Lung (tissue), 12 donors: Measurements from ENCODE around the gene ADIRF. TPM values are rescaled to one million over a fixed set of nuclear protein-coding genes. Genes with fewer than 3 reads are reported as not detected.
A peak's percentile ranks its signal among the peaks of the same experiment; 100 is the strongest.
"Not testable (repeated sequence)": the region's sequence is repeated elsewhere in the genome, so short reads cannot be mapped to it uniquely, and the experiment has no call there.

Experiments
- ATAC-seq: fragments of 200-7000 bp; cut with Tn5 transposase; one replicate; pipeline ENCODE4 v1.9.1; 2020; ENCODE audit warnings: moderate number of reproducible peaks; ENCODE audit not compliant: insufficient read depth, low FRiP score
- DNase-seq, 3 donors: peaks; one replicate each; pipeline ENCODE4 v3.0.0-alpha.2; 2013 to 2017
- H3K27ac ChIP-seq, 2 donors: one replicate each; pipeline ENCODE4 v1.5.1; 2013; ENCODE audit warnings: mild to moderate bottlenecking in 2 of 2, moderate library complexity in 2 of 2, control low read depth in 1 of 2, inconsistent platforms in 1 of 2, low read depth in 1 of 2, low read length in 1 of 2
- H3K27me3 ChIP-seq, 3 donors: one replicate each; pipeline ENCODE4 v1.5.1; 2013; ENCODE audit warnings: low read length in 2 of 3; ENCODE audit not compliant: control insufficient read depth in 3 of 3, insufficient read depth in 3 of 3
- H3K36me3 ChIP-seq, 4 donors: one replicate each; pipeline ENCODE4 v1.5.1; 2013; ENCODE audit warnings: low read length in 4 of 4, mild to moderate bottlenecking in 1 of 4, moderate library complexity in 1 of 4; ENCODE audit not compliant: control insufficient read depth in 4 of 4, insufficient read depth in 4 of 4
- H3K4me1 ChIP-seq, 5 donors: one replicate each; pipeline ENCODE4 v1.5.1; 2013; ENCODE audit warnings: low read length in 5 of 5, mild to moderate bottlenecking in 2 of 5, moderate library complexity in 1 of 5; ENCODE audit not compliant: control insufficient read depth in 5 of 5, insufficient read depth in 5 of 5
- H3K4me3 ChIP-seq: one replicate; pipeline ENCODE4 v1.5.1; 2013; ENCODE audit warnings: mild to moderate bottlenecking, control low read depth, moderate library complexity
- H3K9ac ChIP-seq, 2 donors: one replicate each; pipeline ENCODE4 v1.5.1; 2013; ENCODE audit warnings: low read length in 2 of 2, control low read depth in 1 of 2; ENCODE audit not compliant: insufficient read depth in 1 of 2
- H3K9me3 ChIP-seq, 4 donors: one replicate each; pipeline ENCODE4 v1.5.1; 2013; ENCODE audit warnings: low read length in 3 of 4, mild to moderate bottlenecking in 1 of 4, moderate library complexity in 1 of 4; ENCODE audit not compliant: control insufficient read depth in 4 of 4, insufficient read depth in 3 of 4
- CTCF ChIP-seq: IDR thresholded peaks from 2 replicates; pipeline ENCODE4 v1.5.1; 2012; ENCODE audit warnings: mild to moderate bottlenecking; ENCODE audit errors: control extremely low read depth, extremely low read depth
- WGBS, 2 donors: extraction: QIAGEN DNeasy Blood & Tissue Kit; methylation state at CpG; one replicate each; pipeline ENCODE4 v1.1.7; 2013; 5-methylcytosine and 5-hydroxymethylcytosine counted together
- polyA plus RNA-seq, 2 donors: library from polyadenylated mRNA; stranded (reverse); fragments of 200-250 nt; gene quantifications; one replicate each; pipeline ENCODE4 v1.2.1, GENCODE V29; 2013
- total RNA-seq, 2 donors: library from RNA; depleted of rRNA in 1 of 2; stranded (reverse); fragments of >200 nt in 1 of 2; gene quantifications; one replicate each; pipeline ENCODE4 v1.2.1, GENCODE V29; 2014 to 2021
- donor health status: control.
- donor health status: control.
- donor health status: Bipolar disorder and iron deficiency.
- donor health status: healthy.
- donor health status: DM: yes; HTN: yes; CAD: no.

The ADIRF gene
- total and polyA plus RNA-seq, 4 donors = 61.4 to 597 (median 320) TPM

- no peak overlapping the region for H3K27ac ChIP-seq
- H3K4me1 ChIP-seq = peaks cover 0 to 9% (median 0%) of the 10 kb centered on the region in 5 donors
- H3K27me3 ChIP-seq = peaks cover 0 to 2% (median 0%) of the 10 kb centered on the region in 3 donors
- WGBS, 2 donors = 91 to 94% methylated on average over 3 of the region's 3 CpGs
- H3K4me3 ChIP-seq = no peak overlapping the region
- DNase-seq (no peak), ATAC-seq (no peak)
- H3K9ac ChIP-seq = no peak overlapping the region
- H3K36me3 ChIP-seq = peaks cover 0 to 18% (median 0%) of the 10 kb centered on the region in 4 donors
- no peak for TF ChIP-seq CTCF
- no peaks in the 10 kb centered on the region for H3K9me3 ChIP-seq
Observed at GRCh38 chr10:86944907-86945306, 23.4 kb upstream of the ADIRF start.

GRCh38 chr10:86945361-86946212 lies 22.7 kb upstream of the ADIRF start:
- H3K4me1 ChIP-seq = peaks cover 0 to 9% (median 0%) of the 10 kb centered on the region in 5 donors
- peaks cover 0 to 18% (median 0%) of the 10 kb centered on the region in 4 donors for H3K36me3 ChIP-seq
- H3K27me3 ChIP-seq = peaks cover 0 to 2% (median 0%) of the 10 kb centered on the region in 3 donors
- H3K9ac ChIP-seq = no peak overlapping the region
- no peak for TF ChIP-seq CTCF
- H3K4me3 ChIP-seq = no peak overlapping the region
- no peak overlapping the region for H3K27ac ChIP-seq
- ATAC-seq (no peak), DNase-seq (no peak)
- 74 to 83% methylated on average over 18 of the region's 18 CpGs for whole genome bisulfite sequencing, 2 donors
- H3K9me3 ChIP-seq = no peaks in the 10 kb centered on the region

- Histone ChIP-seq H3K4me1 (peaks cover 0 to 9% (median 0%) of the 10 kb centered on the region in 5 donors), H3K9ac (no peak overlapping the region), H3K4me3 (no peak overlapping the region), H3K36me3 (peaks cover 0 to 18% (median 0%) of the 10 kb centered on the region in 4 donors), H3K9me3 (no peaks in the 10 kb centered on the region), H3K27me3 (peaks cover 0 to 2% (median 0%) of the 10 kb centered on the region in 3 donors), H3K27ac (no peak overlapping the region)
- no peak for ATAC-seq
- DNase-seq = peak in 1 of 3 donors; percentile 55
- TF ChIP-seq CTCF = no peak
- WGBS, 2 donors = 81 to 91% methylated on average over 13 of the region's 13 CpGs
Observed at GRCh38 chr10:86946213-86947155, 21.8 kb upstream of the ADIRF start.

GRCh38 chr10:86947806-86948205 lies 20.5 kb upstream of the ADIRF start:
- not testable (repeated sequence) for H3K4me1 ChIP-seq, H3K4me3 ChIP-seq, H3K27ac ChIP-seq, DNase-seq, H3K9me3 ChIP-seq, H3K27me3 ChIP-seq, H3K9ac ChIP-seq, ATAC-seq
- peaks cover 0 to 13% (median 0%) of the 10 kb centered on the region in 4 donors for H3K36me3 ChIP-seq
- WGBS, 2 donors = 95 to 97% methylated on average over 4 of the region's 4 CpGs
